Liver (tissue), 9 donors: ENCODE data around the gene ZBTB12. TPM values are rescaled to one million over a fixed set of nuclear protein-coding genes. Genes with fewer than 3 reads are reported as not detected.

Experiments
- DNase-seq: peaks from one replicate; pipeline ENCODE4 v3.0.0-alpha.2; 2017; ENCODE audit warnings: low spot score
- H3K27ac ChIP-seq, 2 donors: one replicate each; pipeline ENCODE4 v1.7.0; 2013; ENCODE audit warnings: inconsistent platforms in 2 of 2, low read length in 2 of 2, control low read depth in 1 of 2, low read depth in 1 of 2, mild to moderate bottlenecking in 1 of 2
- H3K27me3 ChIP-seq, 4 donors: one replicate each; pipeline versions ENCODE4 v1.6.1 to v1.7.0; 2013; ENCODE audit warnings: low read length in 3 of 4, inconsistent platforms in 1 of 4, mild to moderate bottlenecking in 1 of 4, moderate library complexity in 1 of 4; ENCODE audit not compliant: control insufficient read depth in 4 of 4, insufficient read depth in 4 of 4
- H3K36me3 ChIP-seq, 4 donors: one replicate each; pipeline versions ENCODE4 v1.6.1 to v1.7.0; 2013; ENCODE audit warnings: low read length in 3 of 4, mild to moderate bottlenecking in 3 of 4, low read depth in 1 of 4, moderate library complexity in 1 of 4; ENCODE audit not compliant: control insufficient read depth in 4 of 4, insufficient read depth in 3 of 4
- H3K4me1 ChIP-seq, 4 donors: one replicate each; pipeline versions ENCODE4 v1.6.1 to v1.7.0; 2013; ENCODE audit warnings: low read length in 3 of 4, mild to moderate bottlenecking in 3 of 4, moderate library complexity in 1 of 4; ENCODE audit not compliant: control insufficient read depth in 4 of 4, insufficient read depth in 4 of 4
- H3K4me3 ChIP-seq, 3 donors: one replicate each; pipeline versions ENCODE4 v1.6.1 to v1.7.0; 2013; ENCODE audit warnings: low read length in 3 of 3, control low read depth in 1 of 3, low read depth in 1 of 3, mild to moderate bottlenecking in 1 of 3
- H3K9ac ChIP-seq, 2 donors: one replicate each; pipeline ENCODE4 v1.7.0; 2013; ENCODE audit warnings: low read length in 2 of 2, mild to moderate bottlenecking in 2 of 2, moderate library complexity in 2 of 2, control low read depth in 1 of 2, low read depth in 1 of 2
- H3K9me3 ChIP-seq, 4 donors: one replicate each; pipeline versions ENCODE4 v1.6.1 to v1.7.0; 2013; ENCODE audit warnings: low read length in 3 of 4; ENCODE audit not compliant: control insufficient read depth in 4 of 4
- FOXA1 ChIP-seq: IDR thresholded peaks from 2 replicates; pipeline ENCODE4 v1.6.1; 2016; ENCODE audit warnings: antibody characterized with exemption
- GABPA ChIP-seq, 2 donors: IDR thresholded peaks in 1 of 2; conservative IDR thresholded peaks in 1 of 2; 2 replicates each; pipeline ENCODE4 v1.6.1; 2016; ENCODE audit warnings: antibody characterized with exemption in 2 of 2, mild to moderate bottlenecking in 1 of 2, moderate library complexity in 1 of 2
- JUND ChIP-seq, 2 donors: IDR thresholded peaks; 2 replicates each; pipeline ENCODE4 v1.6.1; 2016; ENCODE audit warnings: antibody characterized with exemption in 2 of 2
- NR2F2 ChIP-seq: IDR thresholded peaks from 2 replicates; pipeline ENCODE4 v1.6.1; 2016; ENCODE audit warnings: antibody characterized with exemption
- RXRA ChIP-seq, 2 donors: IDR thresholded peaks; 2 replicates each; pipeline ENCODE4 v1.6.1; 2017 to 2018; ENCODE audit warnings: antibody characterized with exemption in 2 of 2, mild to moderate bottlenecking in 1 of 2
- SP1 ChIP-seq: IDR thresholded peaks from 2 replicates; pipeline ENCODE4 v1.6.1; 2018; ENCODE audit warnings: antibody characterized with exemption, mild to moderate bottlenecking
- TAF1 ChIP-seq: conservative IDR thresholded peaks from 2 replicates; pipeline ENCODE4 v1.6.1; 2016; ENCODE audit warnings: antibody characterized with exemption, mild to moderate bottlenecking
- WGBS: extraction: QIAGEN DNeasy Blood & Tissue Kit; methylation state at CpG from one replicate; pipeline ENCODE4 v1.1.7; 2013; 5-methylcytosine and 5-hydroxymethylcytosine counted together
- polyA plus RNA-seq, 2 donors: library from polyadenylated mRNA; stranded (reverse) in 1 of 2; unstranded in 1 of 2; fragments of 200-250 nt in 1 of 2; fragments of >200 nt in 1 of 2; fragmentation: Nextera tagmentation in 1 of 2; extraction: Ambion mirVana in 1 of 2; gene quantifications; one replicate each; pipeline versions ENCODE4 v1.2.1 to v1.2.3, GENCODE V29; 2013 to 2015
- total RNA-seq, 2 donors: library from RNA; depleted of rRNA; stranded (reverse); fragments of >200 nt; gene quantifications; one replicate each; pipeline ENCODE4 v1.2.3, GENCODE V29; 2014
- TF ChIP-seq, protein P1 (sequence below): fragments of 150-350 bp; IDR thresholded peaks from 2 replicates; pipeline ENCODE4 v1.5.1; 2017; ENCODE audit warnings: improper control_type of control experiment, low read depth, low read length; ENCODE audit not compliant: missing input control
- TF ChIP-seq, protein P2 (sequence below): IDR thresholded peaks from 2 replicates; pipeline ENCODE4 v1.6.1; 2016; ENCODE audit warnings: antibody characterized with exemption, mild to moderate bottlenecking
- TF ChIP-seq, protein P3 (sequence below): IDR thresholded peaks from 2 replicates; pipeline ENCODE4 v1.6.1; 2016; ENCODE audit warnings: antibody characterized with exemption
- TF ChIP-seq, protein P4 (sequence below): IDR thresholded peaks from 2 replicates; pipeline ENCODE4 v1.6.1; 2016; ENCODE audit warnings: antibody characterized with exemption
- donor health status: healthy.
- donor health status: healthy.
- donor health status: healthy.
- donor health status: healthy.
- donor health status: healthy.

ZBTB12 gene
- total and polyA plus RNA-seq, 4 donors = 0.25 to 2.3 (median 0.83) TPM; not detected in 1

DNA sequence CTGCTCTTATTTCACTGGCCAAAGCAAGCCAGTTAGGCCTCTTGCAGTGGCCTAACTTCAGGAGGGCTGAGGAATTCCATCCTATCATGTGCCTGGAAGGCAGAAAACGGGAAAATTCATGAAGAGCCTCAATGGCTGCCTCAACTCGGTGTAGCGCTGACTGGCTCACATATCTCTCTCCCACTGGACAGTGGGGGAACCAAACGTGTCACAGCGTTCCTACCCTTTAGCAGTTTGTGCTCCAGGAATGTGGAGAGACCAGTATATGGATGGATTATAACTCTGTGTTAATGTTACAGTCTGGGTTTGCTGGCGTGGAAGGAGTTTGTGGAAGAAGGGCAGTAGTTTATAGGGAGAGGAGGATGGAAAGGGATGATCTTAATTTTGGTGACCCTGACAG is 13.9 kb upstream of the ZBTB12 start:
- H3K27ac ChIP-seq = no peak overlapping the region
- no peaks in the 10 kb centered on the region for H3K9me3 ChIP-seq
- H3K4me1 ChIP-seq = no peaks in the 10 kb centered on the region
- 91% methylated on average over 6 of the region's 6 CpGs for WGBS
- TF ChIP-seq GABPA (IDR thresholded peaks at IDR 0.05 in 1 of 2, conservative IDR thresholded peaks at IDR 0.05 in 1 of 2) (no peak), NR2F2 (no peak), RXRA (IDR thresholded peaks at IDR 0.05) (no peak), FOXA1 (no peak)
- TF ChIP-seq, protein P1, sequence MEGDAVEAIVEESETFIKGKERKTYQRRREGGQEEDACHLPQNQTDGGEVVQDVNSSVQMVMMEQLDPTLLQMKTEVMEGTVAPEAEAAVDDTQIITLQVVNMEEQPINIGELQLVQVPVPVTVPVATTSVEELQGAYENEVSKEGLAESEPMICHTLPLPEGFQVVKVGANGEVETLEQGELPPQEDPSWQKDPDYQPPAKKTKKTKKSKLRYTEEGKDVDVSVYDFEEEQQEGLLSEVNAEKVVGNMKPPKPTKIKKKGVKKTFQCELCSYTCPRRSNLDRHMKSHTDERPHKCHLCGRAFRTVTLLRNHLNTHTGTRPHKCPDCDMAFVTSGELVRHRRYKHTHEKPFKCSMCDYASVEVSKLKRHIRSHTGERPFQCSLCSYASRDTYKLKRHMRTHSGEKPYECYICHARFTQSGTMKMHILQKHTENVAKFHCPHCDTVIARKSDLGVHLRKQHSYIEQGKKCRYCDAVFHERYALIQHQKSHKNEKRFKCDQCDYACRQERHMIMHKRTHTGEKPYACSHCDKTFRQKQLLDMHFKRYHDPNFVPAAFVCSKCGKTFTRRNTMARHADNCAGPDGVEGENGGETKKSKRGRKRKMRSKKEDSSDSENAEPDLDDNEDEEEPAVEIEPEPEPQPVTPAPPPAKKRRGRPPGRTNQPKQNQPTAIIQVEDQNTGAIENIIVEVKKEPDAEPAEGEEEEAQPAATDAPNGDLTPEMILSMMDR = no peak
- no peak overlapping the region for H3K9ac ChIP-seq
- no peaks in the 10 kb centered on the region for H3K27me3 ChIP-seq
- H3K36me3 ChIP-seq = no peaks in the 10 kb centered on the region
- H3K4me3 ChIP-seq = no peak overlapping the region
- no peak for DNase-seq

DNA sequence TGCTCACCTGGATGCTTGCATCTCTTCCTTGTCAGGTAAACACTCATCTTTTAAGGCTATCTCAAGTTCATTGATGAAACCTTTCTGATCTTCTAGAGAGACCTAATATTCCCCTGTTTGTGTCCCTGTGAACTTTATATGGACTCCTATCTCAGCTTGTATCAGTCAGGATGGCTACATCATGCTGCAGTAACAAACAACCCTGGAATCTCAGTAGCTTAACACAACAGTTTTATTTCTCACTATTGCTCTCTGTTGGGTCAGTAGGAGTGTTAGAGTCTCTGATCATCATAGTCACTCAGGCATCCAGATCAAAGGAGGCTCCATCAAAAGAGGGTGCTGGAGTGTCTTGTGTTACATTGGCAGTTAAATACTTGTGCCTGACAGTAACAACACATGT is 13.5 kb upstream of the ZBTB12 start:
- Histone ChIP-seq H3K27me3 (no peaks in the 10 kb centered on the region), H3K4me1 (no peaks in the 10 kb centered on the region), H3K4me3 (no peak overlapping the region), H3K9me3 (no peaks in the 10 kb centered on the region), H3K9ac (no peak overlapping the region), H3K27ac (no peak overlapping the region), H3K36me3 (no peaks in the 10 kb centered on the region)
- no peak for DNase-seq
- TF ChIP-seq TAF1 (no peak), JUND (IDR thresholded peaks at IDR 0.05) (no peak), SP1 (no peak), NR2F2 (no peak), FOXA1 (no peak)
- TF ChIP-seq, protein P2, sequence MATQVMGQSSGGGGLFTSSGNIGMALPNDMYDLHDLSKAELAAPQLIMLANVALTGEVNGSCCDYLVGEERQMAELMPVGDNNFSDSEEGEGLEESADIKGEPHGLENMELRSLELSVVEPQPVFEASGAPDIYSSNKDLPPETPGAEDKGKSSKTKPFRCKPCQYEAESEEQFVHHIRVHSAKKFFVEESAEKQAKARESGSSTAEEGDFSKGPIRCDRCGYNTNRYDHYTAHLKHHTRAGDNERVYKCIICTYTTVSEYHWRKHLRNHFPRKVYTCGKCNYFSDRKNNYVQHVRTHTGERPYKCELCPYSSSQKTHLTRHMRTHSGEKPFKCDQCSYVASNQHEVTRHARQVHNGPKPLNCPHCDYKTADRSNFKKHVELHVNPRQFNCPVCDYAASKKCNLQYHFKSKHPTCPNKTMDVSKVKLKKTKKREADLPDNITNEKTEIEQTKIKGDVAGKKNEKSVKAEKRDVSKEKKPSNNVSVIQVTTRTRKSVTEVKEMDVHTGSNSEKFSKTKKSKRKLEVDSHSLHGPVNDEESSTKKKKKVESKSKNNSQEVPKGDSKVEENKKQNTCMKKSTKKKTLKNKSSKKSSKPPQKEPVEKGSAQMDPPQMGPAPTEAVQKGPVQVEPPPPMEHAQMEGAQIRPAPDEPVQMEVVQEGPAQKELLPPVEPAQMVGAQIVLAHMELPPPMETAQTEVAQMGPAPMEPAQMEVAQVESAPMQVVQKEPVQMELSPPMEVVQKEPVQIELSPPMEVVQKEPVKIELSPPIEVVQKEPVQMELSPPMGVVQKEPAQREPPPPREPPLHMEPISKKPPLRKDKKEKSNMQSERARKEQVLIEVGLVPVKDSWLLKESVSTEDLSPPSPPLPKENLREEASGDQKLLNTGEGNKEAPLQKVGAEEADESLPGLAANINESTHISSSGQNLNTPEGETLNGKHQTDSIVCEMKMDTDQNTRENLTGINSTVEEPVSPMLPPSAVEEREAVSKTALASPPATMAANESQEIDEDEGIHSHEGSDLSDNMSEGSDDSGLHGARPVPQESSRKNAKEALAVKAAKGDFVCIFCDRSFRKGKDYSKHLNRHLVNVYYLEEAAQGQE = no peak
- TF ChIP-seq, protein P3, sequence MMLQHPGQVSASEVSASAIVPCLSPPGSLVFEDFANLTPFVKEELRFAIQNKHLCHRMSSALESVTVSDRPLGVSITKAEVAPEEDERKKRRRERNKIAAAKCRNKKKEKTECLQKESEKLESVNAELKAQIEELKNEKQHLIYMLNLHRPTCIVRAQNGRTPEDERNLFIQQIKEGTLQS = no peak
- TF ChIP-seq, protein P1 = no peak
- TF ChIP-seq, protein P4, sequence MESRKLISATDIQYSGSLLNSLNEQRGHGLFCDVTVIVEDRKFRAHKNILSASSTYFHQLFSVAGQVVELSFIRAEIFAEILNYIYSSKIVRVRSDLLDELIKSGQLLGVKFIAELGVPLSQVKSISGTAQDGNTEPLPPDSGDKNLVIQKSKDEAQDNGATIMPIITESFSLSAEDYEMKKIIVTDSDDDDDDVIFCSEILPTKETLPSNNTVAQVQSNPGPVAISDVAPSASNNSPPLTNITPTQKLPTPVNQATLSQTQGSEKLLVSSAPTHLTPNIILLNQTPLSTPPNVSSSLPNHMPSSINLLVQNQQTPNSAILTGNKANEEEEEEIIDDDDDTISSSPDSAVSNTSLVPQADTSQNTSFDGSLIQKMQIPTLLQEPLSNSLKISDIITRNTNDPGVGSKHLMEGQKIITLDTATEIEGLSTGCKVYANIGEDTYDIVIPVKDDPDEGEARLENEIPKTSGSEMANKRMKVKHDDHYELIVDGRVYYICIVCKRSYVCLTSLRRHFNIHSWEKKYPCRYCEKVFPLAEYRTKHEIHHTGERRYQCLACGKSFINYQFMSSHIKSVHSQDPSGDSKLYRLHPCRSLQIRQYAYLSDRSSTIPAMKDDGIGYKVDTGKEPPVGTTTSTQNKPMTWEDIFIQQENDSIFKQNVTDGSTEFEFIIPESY = no peak
